ENCODE data around the gene TBC1D24. TPM values are rescaled to one million over a fixed set of nuclear protein-coding genes. Genes with fewer than 3 reads are reported as not detected.
"Not testable (repeated sequence)": the region's sequence is repeated elsewhere in the genome, so short reads cannot be mapped to it uniquely, and the experiment has no call there.

TBC1D24 gene
- polyA plus RNA-seq, 1 donor (not counting 4 experiments of a cell fraction or from before 2014, with no cell fraction given), result 3.0 TPM

- no peak overlapping the region for H3K27ac ChIP-seq (ENCODE audit: control insufficient read depth, insufficient read depth, low read length)
- H3K9me3 ChIP-seq (ENCODE audit: control insufficient read depth, low read depth, low read length), result no peaks in the 10 kb centered on the region
- peaks cover 1% of the 10 kb centered on the region for H3K79me2 ChIP-seq (ENCODE audit: control insufficient read depth, insufficient read depth, low read length)
- TF ChIP-seq CTCF (optimal IDR thresholded peaks at IDR 0.05 in 1 of 3, IDR thresholded peaks at IDR 0.05 in 1 of 3, conservative IDR thresholded peaks at IDR 0.05 in 1 of 3; ENCODE audit: extremely low read depth in 1 of 3, insufficient read depth in 2 of 3, low read length in 3 of 3), result no peak
- TF ChIP-seq EZH2 (IDR thresholded peaks at IDR 0.05; ENCODE audit: low read length), result no peak
- H3K27me3 ChIP-seq (ENCODE audit: control insufficient read depth, extremely low read depth, insufficient read depth, low read length), result peaks cover 2% of the 10 kb centered on the region
- H4K20me1 ChIP-seq (ENCODE audit: control insufficient read depth, extremely low read depth, insufficient read depth, low read length), result peaks cover 9% of the 10 kb centered on the region
- H3K4me3 ChIP-seq (ENCODE audit: control insufficient read depth in 2 of 3, extremely low read depth in 1 of 3, insufficient read depth in 2 of 3, low read depth in 1 of 3, low read length in 3 of 3), result no peak overlapping the region
- H3K4me1 ChIP-seq (ENCODE audit: control insufficient read depth, extremely low read depth, insufficient read depth, low read length), result peaks cover 6% of the 10 kb centered on the region
- H3K4me2 ChIP-seq (ENCODE audit: control insufficient read depth, extremely low read depth, insufficient read depth, low read depth, low read length), result no peak overlapping the region
- H3K9ac ChIP-seq (ENCODE audit: control insufficient read depth, extremely low read depth, insufficient read depth, low read length), result no peak overlapping the region
- no peak for DNase-seq (ENCODE audit: low read depth, low spot score)
- dilution Hi-C loops (cut with MboI; ENCODE audit: extremely low pct_ligation_motif_present, low sequenced_read_pairs), result no loop called here
- no peak overlapping the region for H2AFZ ChIP-seq (ENCODE audit: control insufficient read depth, low read length)
- no peak for FAIRE-seq
- no peaks in the 10 kb centered on the region for H3K9me1 ChIP-seq (ENCODE audit: control insufficient read depth, extremely low read depth, insufficient read depth, low read length)
- peaks cover 0 to 1% of the 10 kb centered on the region in 2 experiments for H3K36me3 ChIP-seq (ENCODE audit: control insufficient read depth in 2 of 2, extremely low read depth in 1 of 2, insufficient read depth in 2 of 2, low read length in 2 of 2)
These were observed 2.4 kb downstream of the TBC1D24 start for GRCh38 chr16:2477327-2477726.

GRCh38 chr16:2478279-2478678 is 3.4 kb downstream of the TBC1D24 start:
- no peak overlapping the region for H3K27ac ChIP-seq (ENCODE audit: control insufficient read depth, insufficient read depth, low read length)
- H3K79me2 ChIP-seq (ENCODE audit: control insufficient read depth, insufficient read depth, low read length), result peaks cover 1% of the 10 kb centered on the region
- no peak overlapping the region for H3K4me3 ChIP-seq (ENCODE audit: control insufficient read depth in 2 of 3, extremely low read depth in 1 of 3, insufficient read depth in 2 of 3, low read depth in 1 of 3, low read length in 3 of 3)
- no peaks in the 10 kb centered on the region for H3K9me3 ChIP-seq (ENCODE audit: control insufficient read depth, low read depth, low read length)
- H3K36me3 ChIP-seq (ENCODE audit: control insufficient read depth in 2 of 2, extremely low read depth in 1 of 2, insufficient read depth in 2 of 2, low read length in 2 of 2), result peaks cover 0 to 1% of the 10 kb centered on the region in 2 experiments
- dilution Hi-C loops (cut with MboI; ENCODE audit: extremely low pct_ligation_motif_present, low sequenced_read_pairs), result no loop called here
- peaks cover 6% of the 10 kb centered on the region for H4K20me1 ChIP-seq (ENCODE audit: control insufficient read depth, extremely low read depth, insufficient read depth, low read length)
- DNase-seq (ENCODE audit: low read depth, low spot score) (no peak), FAIRE-seq (no peak)
- no peak for TF ChIP-seq CTCF (optimal IDR thresholded peaks at IDR 0.05 in 1 of 3, IDR thresholded peaks at IDR 0.05 in 1 of 3, conservative IDR thresholded peaks at IDR 0.05 in 1 of 3; ENCODE audit: extremely low read depth in 1 of 3, insufficient read depth in 2 of 3, low read length in 3 of 3)
- no peak for TF ChIP-seq EZH2 (IDR thresholded peaks at IDR 0.05; ENCODE audit: low read length)
- no peak overlapping the region for H3K9ac ChIP-seq (ENCODE audit: control insufficient read depth, extremely low read depth, insufficient read depth, low read length)
- H2AFZ ChIP-seq (ENCODE audit: control insufficient read depth, low read length), result no peak overlapping the region
- H3K4me1 ChIP-seq (ENCODE audit: control insufficient read depth, extremely low read depth, insufficient read depth, low read length), result peaks cover 6% of the 10 kb centered on the region
- H3K27me3 ChIP-seq (ENCODE audit: control insufficient read depth, extremely low read depth, insufficient read depth, low read length), result no peaks in the 10 kb centered on the region
- no peaks in the 10 kb centered on the region for H3K9me1 ChIP-seq (ENCODE audit: control insufficient read depth, extremely low read depth, insufficient read depth, low read length)
- H3K4me2 ChIP-seq (ENCODE audit: control insufficient read depth, extremely low read depth, insufficient read depth, low read depth, low read length), result no peak overlapping the region

GRCh38 chr16:2479996-2480395 is 5.1 kb downstream of the TBC1D24 start:
- H3K27me3 ChIP-seq (ENCODE audit: control insufficient read depth, extremely low read depth, insufficient read depth, low read length); H3K4me2 ChIP-seq (ENCODE audit: control insufficient read depth, extremely low read depth, insufficient read depth, low read depth, low read length); H3K79me2 ChIP-seq (ENCODE audit: control insufficient read depth, insufficient read depth, low read length); dilution Hi-C loops (cut with MboI; ENCODE audit: extremely low pct_ligation_motif_present, low sequenced_read_pairs); H3K9me3 ChIP-seq (ENCODE audit: control insufficient read depth, low read depth, low read length); H3K36me3 ChIP-seq (ENCODE audit: control insufficient read depth in 2 of 2, extremely low read depth in 1 of 2, insufficient read depth in 2 of 2, low read length in 2 of 2); DNase-seq (ENCODE audit: low read depth, low spot score); H4K20me1 ChIP-seq (ENCODE audit: control insufficient read depth, extremely low read depth, insufficient read depth, low read length); H3K9ac ChIP-seq (ENCODE audit: control insufficient read depth, extremely low read depth, insufficient read depth, low read length); FAIRE-seq; H3K4me3 ChIP-seq (ENCODE audit: control insufficient read depth in 2 of 3, extremely low read depth in 1 of 3, insufficient read depth in 2 of 3, low read depth in 1 of 3, low read length in 3 of 3); H3K4me1 ChIP-seq (ENCODE audit: control insufficient read depth, extremely low read depth, insufficient read depth, low read length); H3K27ac ChIP-seq (ENCODE audit: control insufficient read depth, insufficient read depth, low read length); H3K9me1 ChIP-seq (ENCODE audit: control insufficient read depth, extremely low read depth, insufficient read depth, low read length); H2AFZ ChIP-seq (ENCODE audit: control insufficient read depth, low read length): not testable (repeated sequence)
